ENCODE results near the gene PTMA. TPM values are rescaled to one million over a fixed set of nuclear protein-coding genes. Genes with fewer than 3 reads are reported as not detected.

The PTMA gene
- total RNA-seq, 1 experiment from 2014 or later, result 2,164 TPM

DNA sequence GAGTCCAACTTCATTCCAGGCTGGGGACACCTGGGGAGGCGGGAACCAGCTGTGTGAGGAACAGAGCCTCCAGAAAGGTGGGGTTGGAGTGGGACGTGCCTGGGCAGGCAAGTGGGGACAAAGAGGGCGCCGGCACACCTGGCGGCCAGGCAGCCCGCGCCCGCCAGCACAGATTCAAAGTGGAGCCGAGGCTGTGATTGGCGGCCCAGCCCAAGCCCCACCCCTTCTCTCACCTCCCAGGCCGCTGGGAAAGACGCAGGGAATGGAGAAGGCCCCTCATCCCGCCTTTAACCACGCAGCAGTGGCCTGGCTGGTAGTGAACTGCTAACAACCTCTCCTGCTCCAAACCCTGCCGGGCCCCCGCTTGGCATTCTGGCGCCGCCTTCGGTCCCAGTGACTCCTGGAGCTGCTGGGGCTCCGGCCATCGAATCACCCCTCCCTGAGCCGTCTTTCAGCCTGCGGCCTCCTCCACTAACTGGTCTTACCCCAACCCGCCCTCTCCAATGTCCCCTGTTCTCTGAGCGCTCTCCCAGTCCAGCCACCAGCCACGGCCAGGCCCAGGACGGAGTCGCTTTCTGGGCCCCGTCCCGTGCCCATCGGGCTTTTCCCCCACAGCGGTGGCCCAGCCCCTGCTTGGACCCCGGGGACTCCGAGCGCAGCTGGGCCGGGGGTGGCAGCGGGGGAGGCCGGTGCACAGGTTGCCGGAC is 27.9 kb upstream of the PTMA start (continued):
- TF ChIP-seq, protein P1, sequence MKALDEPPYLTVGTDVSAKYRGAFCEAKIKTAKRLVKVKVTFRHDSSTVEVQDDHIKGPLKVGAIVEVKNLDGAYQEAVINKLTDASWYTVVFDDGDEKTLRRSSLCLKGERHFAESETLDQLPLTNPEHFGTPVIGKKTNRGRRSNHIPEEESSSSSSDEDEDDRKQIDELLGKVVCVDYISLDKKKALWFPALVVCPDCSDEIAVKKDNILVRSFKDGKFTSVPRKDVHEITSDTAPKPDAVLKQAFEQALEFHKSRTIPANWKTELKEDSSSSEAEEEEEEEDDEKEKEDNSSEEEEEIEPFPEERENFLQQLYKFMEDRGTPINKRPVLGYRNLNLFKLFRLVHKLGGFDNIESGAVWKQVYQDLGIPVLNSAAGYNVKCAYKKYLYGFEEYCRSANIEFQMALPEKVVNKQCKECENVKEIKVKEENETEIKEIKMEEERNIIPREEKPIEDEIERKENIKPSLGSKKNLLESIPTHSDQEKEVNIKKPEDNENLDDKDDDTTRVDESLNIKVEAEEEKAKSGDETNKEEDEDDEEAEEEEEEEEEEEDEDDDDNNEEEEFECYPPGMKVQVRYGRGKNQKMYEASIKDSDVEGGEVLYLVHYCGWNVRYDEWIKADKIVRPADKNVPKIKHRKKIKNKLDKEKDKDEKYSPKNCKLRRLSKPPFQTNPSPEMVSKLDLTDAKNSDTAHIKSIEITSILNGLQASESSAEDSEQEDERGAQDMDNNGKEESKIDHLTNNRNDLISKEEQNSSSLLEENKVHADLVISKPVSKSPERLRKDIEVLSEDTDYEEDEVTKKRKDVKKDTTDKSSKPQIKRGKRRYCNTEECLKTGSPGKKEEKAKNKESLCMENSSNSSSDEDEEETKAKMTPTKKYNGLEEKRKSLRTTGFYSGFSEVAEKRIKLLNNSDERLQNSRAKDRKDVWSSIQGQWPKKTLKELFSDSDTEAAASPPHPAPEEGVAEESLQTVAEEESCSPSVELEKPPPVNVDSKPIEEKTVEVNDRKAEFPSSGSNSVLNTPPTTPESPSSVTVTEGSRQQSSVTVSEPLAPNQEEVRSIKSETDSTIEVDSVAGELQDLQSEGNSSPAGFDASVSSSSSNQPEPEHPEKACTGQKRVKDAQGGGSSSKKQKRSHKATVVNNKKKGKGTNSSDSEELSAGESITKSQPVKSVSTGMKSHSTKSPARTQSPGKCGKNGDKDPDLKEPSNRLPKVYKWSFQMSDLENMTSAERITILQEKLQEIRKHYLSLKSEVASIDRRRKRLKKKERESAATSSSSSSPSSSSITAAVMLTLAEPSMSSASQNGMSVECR (CRISPR knock-in tag; IDR thresholded peaks at IDR 0.05; ENCODE audit: borderline replicate concordance), result no peak; the same call in none of the 2 replicates
- TF ChIP-seq, protein P2, sequence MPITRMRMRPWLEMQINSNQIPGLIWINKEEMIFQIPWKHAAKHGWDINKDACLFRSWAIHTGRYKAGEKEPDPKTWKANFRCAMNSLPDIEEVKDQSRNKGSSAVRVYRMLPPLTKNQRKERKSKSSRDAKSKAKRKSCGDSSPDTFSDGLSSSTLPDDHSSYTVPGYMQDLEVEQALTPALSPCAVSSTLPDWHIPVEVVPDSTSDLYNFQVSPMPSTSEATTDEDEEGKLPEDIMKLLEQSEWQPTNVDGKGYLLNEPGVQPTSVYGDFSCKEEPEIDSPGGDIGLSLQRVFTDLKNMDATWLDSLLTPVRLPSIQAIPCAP (CRISPR knock-in tag; IDR thresholded peaks at IDR 0.05), result no peak
- TF ChIP-seq TCF7 (CRISPR knock-in tag; IDR thresholded peaks at IDR 0.05; ENCODE audit: low read depth), result no peak
- TF ChIP-seq NFYB (CRISPR knock-in tag; conservative IDR thresholded peaks at IDR 0.05; ENCODE audit: low read depth), result peak; percentile 45
- 0 out of 2 replicates have a peak, but pooled peaks have one; percentile 6 for TF ChIP-seq KAT7 (CRISPR knock-in tag; IDR thresholded peaks at IDR 0.05; ENCODE audit: borderline replicate concordance)
- TF ChIP-seq, protein P3, sequence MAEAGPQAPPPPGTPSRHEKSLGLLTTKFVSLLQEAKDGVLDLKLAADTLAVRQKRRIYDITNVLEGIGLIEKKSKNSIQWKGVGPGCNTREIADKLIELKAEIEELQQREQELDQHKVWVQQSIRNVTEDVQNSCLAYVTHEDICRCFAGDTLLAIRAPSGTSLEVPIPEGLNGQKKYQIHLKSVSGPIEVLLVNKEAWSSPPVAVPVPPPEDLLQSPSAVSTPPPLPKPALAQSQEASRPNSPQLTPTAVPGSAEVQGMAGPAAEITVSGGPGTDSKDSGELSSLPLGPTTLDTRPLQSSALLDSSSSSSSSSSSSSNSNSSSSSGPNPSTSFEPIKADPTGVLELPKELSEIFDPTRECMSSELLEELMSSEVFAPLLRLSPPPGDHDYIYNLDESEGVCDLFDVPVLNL (CRISPR knock-in tag; IDR thresholded peaks at IDR 0.05; ENCODE audit: borderline replicate concordance, low read depth), result peak; percentile 88
- TF ChIP-seq ETV6 (CRISPR knock-in tag; IDR thresholded peaks at IDR 0.05), result no peak; the same call in 1 of the 2 replicates
- TF ChIP-seq TEAD4 (CRISPR knock-in tag; IDR thresholded peaks at IDR 0.05), result no peak
- 0 out of 2 replicates have a peak, but pooled peaks have one; percentile 30 for TF ChIP-seq ZNF232 (CRISPR knock-in tag; IDR thresholded peaks at IDR 0.05)
- TF ChIP-seq, protein P4, sequence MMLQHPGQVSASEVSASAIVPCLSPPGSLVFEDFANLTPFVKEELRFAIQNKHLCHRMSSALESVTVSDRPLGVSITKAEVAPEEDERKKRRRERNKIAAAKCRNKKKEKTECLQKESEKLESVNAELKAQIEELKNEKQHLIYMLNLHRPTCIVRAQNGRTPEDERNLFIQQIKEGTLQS (CRISPR knock-in tag; conservative IDR thresholded peaks at IDR 0.05), result no peak
- TF ChIP-seq ZNF671 (CRISPR knock-in tag; IDR thresholded peaks at IDR 0.05), result no peak
- no peak for TF ChIP-seq TEAD1 (CRISPR knock-in tag; IDR thresholded peaks at IDR 0.05)
- TF ChIP-seq, protein P5, sequence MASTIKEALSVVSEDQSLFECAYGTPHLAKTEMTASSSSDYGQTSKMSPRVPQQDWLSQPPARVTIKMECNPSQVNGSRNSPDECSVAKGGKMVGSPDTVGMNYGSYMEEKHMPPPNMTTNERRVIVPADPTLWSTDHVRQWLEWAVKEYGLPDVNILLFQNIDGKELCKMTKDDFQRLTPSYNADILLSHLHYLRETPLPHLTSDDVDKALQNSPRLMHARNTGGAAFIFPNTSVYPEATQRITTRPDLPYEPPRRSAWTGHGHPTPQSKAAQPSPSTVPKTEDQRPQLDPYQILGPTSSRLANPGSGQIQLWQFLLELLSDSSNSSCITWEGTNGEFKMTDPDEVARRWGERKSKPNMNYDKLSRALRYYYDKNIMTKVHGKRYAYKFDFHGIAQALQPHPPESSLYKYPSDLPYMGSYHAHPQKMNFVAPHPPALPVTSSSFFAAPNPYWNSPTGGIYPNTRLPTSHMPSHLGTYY (CRISPR knock-in tag; IDR thresholded peaks at IDR 0.05), result 0 out of 2 replicates have a peak, but pooled peaks have one; percentile 29
- TF ChIP-seq, protein P6, sequence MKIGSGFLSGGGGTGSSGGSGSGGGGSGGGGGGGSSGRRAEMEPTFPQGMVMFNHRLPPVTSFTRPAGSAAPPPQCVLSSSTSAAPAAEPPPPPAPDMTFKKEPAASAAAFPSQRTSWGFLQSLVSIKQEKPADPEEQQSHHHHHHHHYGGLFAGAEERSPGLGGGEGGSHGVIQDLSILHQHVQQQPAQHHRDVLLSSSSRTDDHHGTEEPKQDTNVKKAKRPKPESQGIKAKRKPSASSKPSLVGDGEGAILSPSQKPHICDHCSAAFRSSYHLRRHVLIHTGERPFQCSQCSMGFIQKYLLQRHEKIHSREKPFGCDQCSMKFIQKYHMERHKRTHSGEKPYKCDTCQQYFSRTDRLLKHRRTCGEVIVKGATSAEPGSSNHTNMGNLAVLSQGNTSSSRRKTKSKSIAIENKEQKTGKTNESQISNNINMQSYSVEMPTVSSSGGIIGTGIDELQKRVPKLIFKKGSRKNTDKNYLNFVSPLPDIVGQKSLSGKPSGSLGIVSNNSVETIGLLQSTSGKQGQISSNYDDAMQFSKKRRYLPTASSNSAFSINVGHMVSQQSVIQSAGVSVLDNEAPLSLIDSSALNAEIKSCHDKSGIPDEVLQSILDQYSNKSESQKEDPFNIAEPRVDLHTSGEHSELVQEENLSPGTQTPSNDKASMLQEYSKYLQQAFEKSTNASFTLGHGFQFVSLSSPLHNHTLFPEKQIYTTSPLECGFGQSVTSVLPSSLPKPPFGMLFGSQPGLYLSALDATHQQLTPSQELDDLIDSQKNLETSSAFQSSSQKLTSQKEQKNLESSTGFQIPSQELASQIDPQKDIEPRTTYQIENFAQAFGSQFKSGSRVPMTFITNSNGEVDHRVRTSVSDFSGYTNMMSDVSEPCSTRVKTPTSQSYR (CRISPR knock-in tag; IDR thresholded peaks at IDR 0.05), result no peak
- no peak; the same call in 1 of the 2 replicates for TF ChIP-seq NR3C1 (CRISPR knock-in tag; conservative IDR thresholded peaks at IDR 0.05; ENCODE audit: low read depth)
- no peak for TF ChIP-seq GRHL2 (CRISPR knock-in tag; IDR thresholded peaks at IDR 0.05; ENCODE audit: insufficient replicate concordance, severe bottlenecking)
- TF ChIP-seq, protein P7, sequence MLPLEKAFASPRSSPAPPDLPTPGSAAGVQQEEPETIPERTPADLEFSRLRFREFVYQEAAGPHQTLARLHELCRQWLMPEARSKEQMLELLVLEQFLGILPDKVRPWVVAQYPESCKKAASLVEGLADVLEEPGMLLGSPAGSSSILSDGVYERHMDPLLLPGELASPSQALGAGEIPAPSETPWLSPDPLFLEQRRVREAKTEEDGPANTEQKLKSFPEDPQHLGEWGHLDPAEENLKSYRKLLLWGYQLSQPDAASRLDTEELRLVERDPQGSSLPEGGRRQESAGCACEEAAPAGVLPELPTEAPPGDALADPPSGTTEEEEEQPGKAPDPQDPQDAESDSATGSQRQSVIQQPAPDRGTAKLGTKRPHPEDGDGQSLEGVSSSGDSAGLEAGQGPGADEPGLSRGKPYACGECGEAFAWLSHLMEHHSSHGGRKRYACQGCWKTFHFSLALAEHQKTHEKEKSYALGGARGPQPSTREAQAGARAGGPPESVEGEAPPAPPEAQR (CRISPR knock-in tag; IDR thresholded peaks at IDR 0.05), result no peak
- TF ChIP-seq RELA (CRISPR knock-in tag; IDR thresholded peaks at IDR 0.05; ENCODE audit: borderline replicate concordance), result no peak
- TF ChIP-seq, protein P8, sequence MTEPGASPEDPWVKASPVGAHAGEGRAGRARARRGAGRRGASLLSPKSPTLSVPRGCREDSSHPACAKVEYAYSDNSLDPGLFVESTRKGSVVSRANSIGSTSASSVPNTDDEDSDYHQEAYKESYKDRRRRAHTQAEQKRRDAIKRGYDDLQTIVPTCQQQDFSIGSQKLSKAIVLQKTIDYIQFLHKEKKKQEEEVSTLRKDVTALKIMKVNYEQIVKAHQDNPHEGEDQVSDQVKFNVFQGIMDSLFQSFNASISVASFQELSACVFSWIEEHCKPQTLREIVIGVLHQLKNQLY (CRISPR knock-in tag; IDR thresholded peaks at IDR 0.05), result 0 out of 2 replicates have a peak, but pooled peaks have one; percentile 43
- no peak for TF ChIP-seq CBFB (CRISPR knock-in tag; IDR thresholded peaks at IDR 0.05; ENCODE audit: low read depth)
- TF ChIP-seq ZNF317 (CRISPR knock-in tag; IDR thresholded peaks at IDR 0.05; ENCODE audit: borderline replicate concordance, low read depth), result no peak
- TF ChIP-seq PRRX2 (CRISPR knock-in tag; IDR thresholded peaks at IDR 0.05), result no peak
- TF ChIP-seq, protein P9, sequence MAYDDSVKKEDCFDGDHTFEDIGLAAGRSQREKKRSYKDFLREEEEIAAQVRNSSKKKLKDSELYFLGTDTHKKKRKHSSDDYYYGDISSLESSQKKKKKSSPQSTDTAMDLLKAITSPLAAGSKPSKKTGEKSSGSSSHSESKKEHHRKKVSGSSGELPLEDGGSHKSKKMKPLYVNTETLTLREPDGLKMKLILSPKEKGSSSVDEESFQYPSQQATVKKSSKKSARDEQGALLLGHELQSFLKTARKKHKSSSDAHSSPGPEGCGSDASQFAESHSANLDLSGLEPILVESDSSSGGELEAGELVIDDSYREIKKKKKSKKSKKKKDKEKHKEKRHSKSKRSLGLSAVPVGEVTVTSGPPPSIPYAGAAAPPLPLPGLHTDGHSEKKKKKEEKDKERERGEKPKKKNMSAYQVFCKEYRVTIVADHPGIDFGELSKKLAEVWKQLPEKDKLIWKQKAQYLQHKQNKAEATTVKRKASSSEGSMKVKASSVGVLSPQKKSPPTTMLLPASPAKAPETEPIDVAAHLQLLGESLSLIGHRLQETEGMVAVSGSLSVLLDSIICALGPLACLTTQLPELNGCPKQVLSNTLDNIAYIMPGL (CRISPR knock-in tag; IDR thresholded peaks at IDR 0.05), result peak; percentile 38

All from WTC11 (cell line).